B cell (primary cell): ENCODE results near the gene TBC1D22A. TPM values are rescaled to one million over a fixed set of nuclear protein-coding genes. Genes with fewer than 3 reads are reported as not detected.

Experiments
- ATAC-seq: fragments of 200-7000 bp; cut with Tn5 transposase; one replicate; pipeline ENCODE4 v1.10.0; 2021; ENCODE audit warnings: low read depth, mild to moderate bottlenecking, moderate number of reproducible peaks, moderate library complexity
- CTCF ChIA-PET: fragments of 350-600 bp; sonication (Branson Sonifier 250); formaldehyde crosslinking; loops from one replicate; lab custom pipeline; 2021; ENCODE audit warnings: antibody characterized with exemption, inconsistent platforms; lab: Charles Lee
- POLR2A ChIA-PET: fragments of 350-600 bp; sonication (Branson Sonifier 250); formaldehyde crosslinking; loops from one replicate; lab custom pipeline; 2021; ENCODE audit warnings: antibody characterized with exemption; lab: Charles Lee
- DNase-seq: peaks from one replicate; pipeline ENCODE4 v3.0.0; 2013
- H2AFZ ChIP-seq: 2 replicates; pipeline ENCODE4 v1.6.1; 2012; ENCODE audit warnings: mild to moderate bottlenecking, low read depth, low read length; ENCODE audit not compliant: insufficient read depth, poor library complexity, severe bottlenecking
- H3K27ac ChIP-seq, 2 donors: 1 replicate in 1 of 2; 2 replicates in 1 of 2; pipeline ENCODE4 v1.5.1; 2012 to 2013; ENCODE audit warnings: low read length in 2 of 2, mild to moderate bottlenecking in 2 of 2, moderate library complexity in 1 of 2
- H3K27me3 ChIP-seq, 4 experiments: fragments of 200-600 bp in 1 of 4; sonication (generic) in 1 of 4; replicated peaks in 1 of 4; 1 replicate in 2 of 4; 2 replicates in 2 of 4; pipeline versions ENCODE4 v1.6.1 to v1.7.0; 2013 to 2016; ENCODE audit warnings: low read length in 3 of 4, mild to moderate bottlenecking in 2 of 4, mixed read lengths in 1 of 4, moderate library complexity in 1 of 4; ENCODE audit not compliant: insufficient read depth in 4 of 4, control insufficient read depth in 3 of 4; ENCODE audit errors: control extremely low read depth in 1 of 4
- H3K36me3 ChIP-seq, 2 experiments: replicated peaks in 1 of 2; 1 replicate in 1 of 2; 2 replicates in 1 of 2; pipeline versions ENCODE4 v1.6.1 to v1.7.1; 2013; ENCODE audit warnings: low read length in 1 of 2; ENCODE audit not compliant: insufficient read depth in 2 of 2, control insufficient read depth in 1 of 2; ENCODE audit errors: control extremely low read depth in 1 of 2, extremely low read depth in 1 of 2
- H3K4me1 ChIP-seq, 2 donors: fragments of 200-600 bp in 1 of 2; sonication (generic) in 1 of 2; 1 replicate in 1 of 2; 2 replicates in 1 of 2; pipeline versions ENCODE4 v1.5.1 to v1.6.1; 2013 to 2017; ENCODE audit warnings: low read length in 2 of 2; ENCODE audit not compliant: control insufficient read depth in 2 of 2, insufficient read depth in 2 of 2
- H3K4me2 ChIP-seq: replicated peaks from 2 replicates; pipeline ENCODE3; 2012; ENCODE audit warnings: mild to moderate bottlenecking, low read depth, low read length; ENCODE audit not compliant: poor library complexity, severe bottlenecking
- H3K4me3 ChIP-seq, 5 experiments: fragments of 200-600 bp in 1 of 5; sonication (generic) in 1 of 5; 1 replicate in 3 of 5; 2 replicates in 2 of 5; pipeline versions ENCODE4 v1.5.1 to v1.7.0; 2011 to 2016; ENCODE audit warnings: low read length in 4 of 5, mild to moderate bottlenecking in 4 of 5, low read depth in 2 of 5, control low read depth in 1 of 5, moderate library complexity in 1 of 5; ENCODE audit not compliant: insufficient read depth in 1 of 5; ENCODE audit errors: control extremely low read depth in 1 of 5, extremely low read depth in 1 of 5
- H3K79me2 ChIP-seq: fragments of 200-600 bp; sonication (generic); one replicate; pipeline ENCODE4 v1.6.0; 2016; ENCODE audit warnings: low read length; ENCODE audit not compliant: control insufficient read depth, insufficient read depth
- H3K9ac ChIP-seq: fragments of 200-600 bp; sonication (generic); 2 replicates; pipeline ENCODE4 v1.6.1; 2017; ENCODE audit warnings: mild to moderate bottlenecking, low read length, moderate library complexity
- H3K9me3 ChIP-seq, 3 donors: one replicate each; pipeline versions ENCODE4 v1.6.1 to v1.7.1; 2013; ENCODE audit warnings: low read length in 2 of 3; ENCODE audit not compliant: control insufficient read depth in 2 of 3, insufficient read depth in 1 of 3; ENCODE audit errors: control extremely low read depth in 1 of 3
- H4K20me1 ChIP-seq: 2 replicates; pipeline ENCODE4 v1.6.0; 2012; ENCODE audit warnings: mild to moderate bottlenecking, low read length; ENCODE audit not compliant: insufficient read depth, control insufficient read depth, poor library complexity, severe bottlenecking
- H3K27ac Mint-ChIP-seq: one replicate; pipeline ENCODE4 v1.8.0; 2021; ENCODE audit warnings: mixed read lengths
- H3K27me3 Mint-ChIP-seq: one replicate; pipeline ENCODE4 v1.8.0; 2021; ENCODE audit warnings: mixed read lengths
- H3K4me1 Mint-ChIP-seq: one replicate; pipeline ENCODE4 v1.8.0; 2021; ENCODE audit warnings: mixed read lengths
- H3K4me3 Mint-ChIP-seq: one replicate; pipeline ENCODE4 v1.8.0; 2021; ENCODE audit warnings: mixed read lengths
- H3K9me3 Mint-ChIP-seq: one replicate; pipeline ENCODE4 v1.8.0; 2022; ENCODE audit warnings: mixed read lengths; ENCODE audit not compliant: insufficient read depth
- EZH2 ChIP-seq: IDR thresholded peaks from 2 replicates; pipeline ENCODE4 v1.6.1; 2012; ENCODE audit warnings: borderline replicate concordance, low read depth, mild to moderate bottlenecking, moderate library complexity, low read length; ENCODE audit not compliant: insufficient read depth, poor library complexity, severe bottlenecking
- WGBS: methylation state at CpG from one replicate; pipeline ENCODE4 v1.1.5; 2013; ENCODE audit warnings: missing lambda C conversion rate; ENCODE audit not compliant: insufficient coverage; 5-methylcytosine and 5-hydroxymethylcytosine counted together
- intact Hi-C: fragments of 100-400 bp; cut with micrococcal nuclease; formaldehyde crosslinking; loops from one replicate; pipeline ENCODE4 v1.10.0; 2022
- polyA plus RNA-seq: library from polyadenylated mRNA; depleted of rRNA; stranded (reverse); fragments of >200 nt; gene quantifications from 2 replicates; pipeline ENCODE4 v1.2.3, GENCODE V29; 2012
- total RNA-seq, 2 donors: library from RNA; stranded (reverse); fragments of 120-200 nt in 1 of 2; gene quantifications; 1 replicate in 1 of 2; 2 replicates in 1 of 2; pipeline versions ENCODE4 v1.2.3 to v1.2.4, GENCODE V29; 2013 to 2022
- TF ChIP-seq, protein P1 (sequence below): fragments of 200-600 bp; IDR thresholded peaks from one replicate; pipeline ENCODE4 v1.8.0; 2022; ENCODE audit warnings: antibody characterized with exemption, mild to moderate bottlenecking

TBC1D22A gene
- total and polyA plus RNA-seq, 2 donors (not counting 1 experiment from before 2014, with no cell fraction given): 73.8 to 128 TPM

- Histone ChIP-seq H3K9ac (no peak overlapping the region), H3K9me3 (peaks cover 0 to 3% (median 0%) of the 10 kb centered on the region in 3 donors), H2AFZ (no peak overlapping the region), H3K79me2 (peaks cover 100% of the 10 kb centered on the region), H4K20me1 (peaks cover 89% of the 10 kb centered on the region), H3K4me2 (no peak overlapping the region), H3K4me3 (no peak overlapping the region), H3K27ac (no peak overlapping the region), H3K36me3 (peaks cover 8 to 70% of the 10 kb centered on the region in 2 experiments), H3K4me1 (no peaks in the 10 kb centered on the region), H3K27me3 (no peaks in the 10 kb centered on the region)
- no peak overlapping the region for H3K27ac Mint-ChIP-seq
- no CpG with 5 or more reads among the region's 2 CpGs for WGBS
- no peak overlapping the region for H3K4me3 Mint-ChIP-seq
- no peaks in the 10 kb centered on the region for H3K9me3 Mint-ChIP-seq
- no peak for DNase-seq
- intact Hi-C loops: no loop called here
- H3K4me1 Mint-ChIP-seq: peaks cover 9% of the 10 kb centered on the region
- TF ChIP-seq, protein P1, sequence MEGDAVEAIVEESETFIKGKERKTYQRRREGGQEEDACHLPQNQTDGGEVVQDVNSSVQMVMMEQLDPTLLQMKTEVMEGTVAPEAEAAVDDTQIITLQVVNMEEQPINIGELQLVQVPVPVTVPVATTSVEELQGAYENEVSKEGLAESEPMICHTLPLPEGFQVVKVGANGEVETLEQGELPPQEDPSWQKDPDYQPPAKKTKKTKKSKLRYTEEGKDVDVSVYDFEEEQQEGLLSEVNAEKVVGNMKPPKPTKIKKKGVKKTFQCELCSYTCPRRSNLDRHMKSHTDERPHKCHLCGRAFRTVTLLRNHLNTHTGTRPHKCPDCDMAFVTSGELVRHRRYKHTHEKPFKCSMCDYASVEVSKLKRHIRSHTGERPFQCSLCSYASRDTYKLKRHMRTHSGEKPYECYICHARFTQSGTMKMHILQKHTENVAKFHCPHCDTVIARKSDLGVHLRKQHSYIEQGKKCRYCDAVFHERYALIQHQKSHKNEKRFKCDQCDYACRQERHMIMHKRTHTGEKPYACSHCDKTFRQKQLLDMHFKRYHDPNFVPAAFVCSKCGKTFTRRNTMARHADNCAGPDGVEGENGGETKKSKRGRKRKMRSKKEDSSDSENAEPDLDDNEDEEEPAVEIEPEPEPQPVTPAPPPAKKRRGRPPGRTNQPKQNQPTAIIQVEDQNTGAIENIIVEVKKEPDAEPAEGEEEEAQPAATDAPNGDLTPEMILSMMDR: no peak
- no peak for TF ChIP-seq EZH2
- ChIA-PET POLR2A (no interaction called here), CTCF (no interaction called here)
- no peaks in the 10 kb centered on the region for H3K27me3 Mint-ChIP-seq
- ATAC-seq: no peak
These were observed 245.0 kb downstream of the TBC1D22A start for GRCh38 chr22:47007496-47007895.

- Histone ChIP-seq H3K9me3 (peaks cover 0 to 3% (median 0%) of the 10 kb centered on the region in 3 donors), H3K9ac (no peak overlapping the region), H3K27me3 (no peaks in the 10 kb centered on the region), H3K79me2 (peaks cover 100% of the 10 kb centered on the region), H4K20me1 (peaks cover 95% of the 10 kb centered on the region), H3K4me1 (no peaks in the 10 kb centered on the region), H3K27ac (no peak overlapping the region), H3K36me3 (peaks cover 8 to 73% of the 10 kb centered on the region in 2 experiments), H2AFZ (no peak overlapping the region), H3K4me3 (no peak overlapping the region), H3K4me2 (no peak overlapping the region)
- ATAC-seq (no peak), DNase-seq (no peak)
- Mint-ChIP-seq H3K9me3 (no peaks in the 10 kb centered on the region), H3K27ac (no peak overlapping the region), H3K4me3 (no peak overlapping the region), H3K4me1 (peaks cover 14% of the 10 kb centered on the region), H3K27me3 (no peaks in the 10 kb centered on the region)
- ChIA-PET CTCF (no interaction called here), POLR2A (no interaction called here)
- WGBS: 95% methylated on average over 5 of the region's 5 CpGs
- no peak for TF ChIP-seq EZH2
- TF ChIP-seq, protein P1: no peak
- intact Hi-C loops: no loop called here
These were observed 245.9 kb downstream of the TBC1D22A start for GRCh38 chr22:47008208-47008885.
